OCI-LY3 (cell line): Measurements from ENCODE around the gene CTDP1.

Experiments used
- EZH2phosphoT487 ChIP-seq: fragments of 200-600 bp; shearing (Covaris generic); IDR thresholded peaks from 2 replicates; pipeline ENCODE4 v1.6.1; 2018; ENCODE audit warnings: antibody characterized with exemption, mixed run types, low read depth
- TF ChIP-seq, protein P1 (sequence below): fragments of 200-600, 300-600 bp; sonication (generic); IDR thresholded peaks from 2 replicates; pipeline ENCODE4 v1.5.1; 2014; ENCODE audit warnings: antibody characterized with exemption, low read length, low read depth

DNA sequence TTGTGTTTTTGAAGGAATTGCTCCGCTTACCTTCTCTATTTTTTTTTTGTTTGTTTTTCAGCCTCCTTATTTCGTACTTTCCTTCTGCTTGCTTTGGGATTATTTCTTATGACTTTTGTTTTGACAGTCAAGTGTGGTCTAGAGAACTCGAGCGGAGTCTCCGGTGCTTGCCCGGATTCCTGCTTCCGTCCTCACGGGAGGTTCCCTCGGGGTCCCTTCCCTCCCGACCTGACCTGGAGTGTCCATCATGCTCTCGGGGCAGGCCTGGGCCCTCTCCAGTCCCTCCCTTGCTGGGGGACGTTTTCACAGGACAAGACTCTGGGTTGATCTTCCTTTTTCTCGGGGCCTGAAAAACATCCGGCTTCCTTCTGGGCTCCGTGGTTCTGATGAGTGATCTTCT lies 45.9 kb downstream of the CTDP1 start:
- TF ChIP-seq, protein P1, sequence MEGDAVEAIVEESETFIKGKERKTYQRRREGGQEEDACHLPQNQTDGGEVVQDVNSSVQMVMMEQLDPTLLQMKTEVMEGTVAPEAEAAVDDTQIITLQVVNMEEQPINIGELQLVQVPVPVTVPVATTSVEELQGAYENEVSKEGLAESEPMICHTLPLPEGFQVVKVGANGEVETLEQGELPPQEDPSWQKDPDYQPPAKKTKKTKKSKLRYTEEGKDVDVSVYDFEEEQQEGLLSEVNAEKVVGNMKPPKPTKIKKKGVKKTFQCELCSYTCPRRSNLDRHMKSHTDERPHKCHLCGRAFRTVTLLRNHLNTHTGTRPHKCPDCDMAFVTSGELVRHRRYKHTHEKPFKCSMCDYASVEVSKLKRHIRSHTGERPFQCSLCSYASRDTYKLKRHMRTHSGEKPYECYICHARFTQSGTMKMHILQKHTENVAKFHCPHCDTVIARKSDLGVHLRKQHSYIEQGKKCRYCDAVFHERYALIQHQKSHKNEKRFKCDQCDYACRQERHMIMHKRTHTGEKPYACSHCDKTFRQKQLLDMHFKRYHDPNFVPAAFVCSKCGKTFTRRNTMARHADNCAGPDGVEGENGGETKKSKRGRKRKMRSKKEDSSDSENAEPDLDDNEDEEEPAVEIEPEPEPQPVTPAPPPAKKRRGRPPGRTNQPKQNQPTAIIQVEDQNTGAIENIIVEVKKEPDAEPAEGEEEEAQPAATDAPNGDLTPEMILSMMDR = no peak
- no peak for TF ChIP-seq EZH2phosphoT487
